Measurements from ENCODE around the gene KRT40. TPM values are rescaled to one million over a fixed set of nuclear protein-coding genes. Genes with fewer than 3 reads are reported as not detected.

KRT40 gene
- total and polyA plus RNA-seq, 9 of the 15 experiments (the other 6 are each of a cell fraction or from before 2014, with no cell fraction given), result not detected

DNA sequence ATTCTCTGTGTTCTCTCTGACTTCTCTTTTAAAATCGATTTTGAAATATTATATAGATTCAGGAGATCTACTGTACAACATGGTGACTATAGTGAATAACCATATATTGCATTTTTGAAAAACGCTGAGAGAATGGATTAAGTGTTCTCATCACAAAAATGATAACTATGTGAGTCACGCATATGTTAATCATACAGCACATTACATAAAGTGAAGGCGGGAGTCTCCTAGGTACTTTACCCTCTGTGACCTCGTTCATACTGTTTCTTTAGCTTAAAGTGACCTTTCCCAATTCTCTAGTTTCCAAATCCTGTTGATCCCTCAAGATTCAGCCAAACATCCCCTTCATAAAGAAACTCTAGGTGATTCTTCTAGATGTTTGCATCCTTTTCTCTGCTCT, 18.7 kb upstream of the KRT40 start (continued):
- TF ChIP-seq ZNF780A (CRISPR knock-in tag; IDR thresholded peaks at IDR 0.05) (no peak), XRCC5 (IDR thresholded peaks at IDR 0.05; ENCODE audit: low read depth, low read length) (no peak), ZNF124 (CRISPR knock-in tag; IDR thresholded peaks at IDR 0.05) (no peak), HNRNPK (IDR thresholded peaks at IDR 0.05; ENCODE audit: low read depth, low read length, poor library complexity, severe bottlenecking) (no peak), E2F3 (CRISPR knock-in tag; IDR thresholded peaks at IDR 0.05) (no peak), CREM (IDR thresholded peaks at IDR 0.05; ENCODE audit: low read depth) (no peak), SP1 (CRISPR knock-in tag; IDR thresholded peaks at IDR 0.05) (no peak), CBFA2T3 (IDR thresholded peaks at IDR 0.05) (no peak), SOX6 (IDR thresholded peaks at IDR 0.05) (no peak), XRCC4 (IDR thresholded peaks at IDR 0.05; ENCODE audit: extremely low read depth, insufficient read depth, insufficient read length) (no peak), HEY1 (CRISPR knock-in tag; IDR thresholded peaks at IDR 0.05; ENCODE audit: borderline replicate concordance) (no peak)
- TF ChIP-seq, protein P1, sequence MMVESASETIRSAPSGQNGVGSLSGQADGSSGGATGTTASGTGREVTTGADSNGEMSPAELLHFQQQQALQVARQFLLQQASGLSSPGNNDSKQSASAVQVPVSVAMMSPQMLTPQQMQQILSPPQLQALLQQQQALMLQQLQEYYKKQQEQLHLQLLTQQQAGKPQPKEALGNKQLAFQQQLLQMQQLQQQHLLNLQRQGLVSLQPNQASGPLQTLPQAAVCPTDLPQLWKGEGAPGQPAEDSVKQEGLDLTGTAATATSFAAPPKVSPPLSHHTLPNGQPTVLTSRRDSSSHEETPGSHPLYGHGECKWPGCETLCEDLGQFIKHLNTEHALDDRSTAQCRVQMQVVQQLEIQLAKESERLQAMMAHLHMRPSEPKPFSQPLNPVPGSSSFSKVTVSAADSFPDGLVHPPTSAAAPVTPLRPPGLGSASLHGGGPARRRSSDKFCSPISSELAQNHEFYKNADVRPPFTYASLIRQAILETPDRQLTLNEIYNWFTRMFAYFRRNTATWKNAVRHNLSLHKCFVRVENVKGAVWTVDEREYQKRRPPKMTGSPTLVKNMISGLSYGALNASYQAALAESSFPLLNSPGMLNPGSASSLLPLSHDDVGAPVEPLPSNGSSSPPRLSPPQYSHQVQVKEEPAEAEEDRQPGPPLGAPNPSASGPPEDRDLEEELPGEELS (CRISPR knock-in tag; IDR thresholded peaks at IDR 0.05; ENCODE audit: borderline replicate concordance), result no peak
- TF ChIP-seq, protein P2, sequence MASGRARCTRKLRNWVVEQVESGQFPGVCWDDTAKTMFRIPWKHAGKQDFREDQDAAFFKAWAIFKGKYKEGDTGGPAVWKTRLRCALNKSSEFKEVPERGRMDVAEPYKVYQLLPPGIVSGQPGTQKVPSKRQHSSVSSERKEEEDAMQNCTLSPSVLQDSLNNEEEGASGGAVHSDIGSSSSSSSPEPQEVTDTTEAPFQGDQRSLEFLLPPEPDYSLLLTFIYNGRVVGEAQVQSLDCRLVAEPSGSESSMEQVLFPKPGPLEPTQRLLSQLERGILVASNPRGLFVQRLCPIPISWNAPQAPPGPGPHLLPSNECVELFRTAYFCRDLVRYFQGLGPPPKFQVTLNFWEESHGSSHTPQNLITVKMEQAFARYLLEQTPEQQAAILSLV (tag; IDR thresholded peaks at IDR 0.05), result no peak

Measured in K562 (cell line).